NOMO-1 treated with DMSO at 0.1 percent for 48 hours (cell line): ENCODE data around the gene PRKN.
"Not testable (repeated sequence)": the region's sequence is repeated elsewhere in the genome, so short reads cannot be mapped to it uniquely, and the experiment has no call there.

ENCODE experiments used
- DNase-seq: peaks from one replicate; lab custom pipeline; 2025; ENCODE audit not compliant: unreplicated experiment; lab: John Stamatoyannopoulos, UW

Gene PRKN

DNA sequence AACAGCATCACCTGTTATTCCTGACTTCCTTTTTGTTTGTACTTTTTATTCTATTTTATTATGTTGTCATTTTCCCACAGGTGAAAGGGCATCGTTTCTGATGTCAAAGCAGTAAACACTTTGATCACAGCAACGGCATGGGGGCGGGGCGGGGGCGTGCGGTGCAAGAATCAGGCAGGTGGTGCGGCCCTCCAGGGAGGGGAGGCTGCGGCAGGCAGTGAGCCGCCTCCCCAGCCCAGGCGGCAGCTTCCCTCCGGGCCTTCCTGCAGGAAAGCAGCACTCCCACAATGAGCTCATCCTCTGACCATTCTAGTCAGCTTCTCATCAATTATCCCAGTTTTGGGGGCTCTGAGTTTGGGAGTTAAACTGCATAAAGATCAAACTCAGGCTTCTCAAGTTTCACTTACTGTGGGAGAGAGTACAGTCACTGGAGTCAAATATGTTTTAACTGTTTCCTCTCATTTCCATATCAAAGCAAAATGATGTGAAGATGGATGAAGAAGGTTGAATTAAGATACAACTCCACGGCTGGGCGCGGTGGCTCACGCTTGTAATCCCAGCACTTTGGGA is 845.3 kb downstream of the PRKN start:
- DNase-seq: no peak

DNA sequence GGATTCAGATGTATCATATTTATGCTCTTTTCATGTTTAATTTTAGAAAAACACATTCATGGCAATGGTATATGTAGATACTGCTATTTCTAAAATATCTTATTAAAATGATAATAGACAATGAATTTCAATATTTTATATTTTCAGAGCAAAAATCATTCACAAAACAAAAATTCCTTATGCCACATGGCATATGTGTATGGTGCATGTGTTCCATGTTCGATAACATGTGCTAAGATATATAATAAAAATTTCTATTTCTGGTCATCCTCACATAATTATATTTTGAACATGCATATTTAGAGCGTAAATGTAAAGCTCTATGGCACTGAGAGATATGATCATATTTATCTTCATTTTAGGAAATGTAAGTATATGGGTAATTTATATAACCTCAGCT is 847.5 kb downstream of the PRKN start:
- no peak for DNase-seq

DNA sequence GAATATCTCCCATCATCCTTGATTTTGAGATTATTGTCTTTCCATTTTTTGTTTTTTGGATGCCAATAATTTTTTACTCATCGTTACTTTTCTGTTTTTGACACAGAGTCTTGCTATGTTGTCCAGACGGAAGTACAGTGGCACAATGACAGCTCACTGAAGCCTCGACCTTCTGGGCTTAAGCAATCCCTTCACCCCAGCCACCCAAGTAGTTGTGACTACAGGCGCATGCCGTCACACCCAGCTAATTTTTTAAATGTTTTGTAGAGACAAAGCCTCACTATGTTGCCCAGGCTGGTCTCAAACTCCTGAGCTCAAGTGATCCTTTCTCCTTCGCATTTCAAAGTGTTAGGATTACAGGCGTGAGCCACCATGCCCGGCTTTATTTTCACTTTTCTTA is 851.3 kb downstream of the PRKN start:
- no peak for DNase-seq

DNA sequence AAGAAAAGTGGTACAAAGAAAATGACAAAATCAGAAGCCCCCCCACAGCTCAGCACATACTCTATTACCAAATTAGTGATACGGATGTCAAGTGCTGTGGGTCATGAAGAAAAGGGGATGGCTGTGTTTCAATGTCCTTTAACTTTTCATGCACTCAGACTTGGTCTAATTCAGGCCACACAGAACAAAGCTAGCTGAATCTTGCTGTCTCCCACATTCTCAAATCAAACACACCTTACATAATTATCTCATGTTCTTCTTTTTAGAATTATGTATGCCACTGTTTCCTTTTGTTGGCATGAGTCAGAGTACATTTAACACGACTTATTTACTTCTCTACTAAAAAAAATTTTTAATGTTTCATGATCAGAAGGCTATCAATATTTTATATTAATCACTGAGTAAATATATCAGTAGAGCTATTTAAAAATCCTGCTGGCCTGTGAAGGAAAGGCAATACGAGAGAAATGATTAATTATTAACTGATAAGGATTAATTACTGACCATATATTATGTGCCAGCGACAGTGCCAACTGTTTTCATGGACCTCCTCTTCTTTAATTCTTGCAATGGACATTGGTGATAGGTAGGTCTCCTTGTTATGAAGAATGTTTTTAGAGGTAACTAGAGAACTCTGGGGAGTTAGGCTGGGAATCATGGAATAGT is 857.2 kb downstream of the PRKN start:
- DNase-seq: no peak

DNA sequence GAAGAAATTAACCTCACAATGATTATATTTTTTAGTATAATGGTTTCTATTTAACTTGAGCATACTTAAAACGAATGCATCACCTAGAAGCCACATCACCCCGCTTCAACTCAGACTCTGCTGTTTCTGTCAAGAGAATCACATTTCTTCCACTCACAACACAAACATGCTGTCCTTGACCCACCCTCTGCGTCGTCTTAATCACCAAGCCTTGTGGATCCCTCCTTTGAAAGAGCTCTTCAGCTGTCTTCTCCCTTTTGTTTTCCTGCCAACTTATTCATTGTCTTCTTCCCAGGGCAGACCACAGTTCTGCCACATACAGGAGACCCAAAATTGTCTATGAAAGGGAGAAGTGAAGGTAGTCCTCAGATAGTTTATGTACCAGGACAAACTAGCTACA is 858.1 kb downstream of the PRKN start:
- DNase-seq: no peak

DNA sequence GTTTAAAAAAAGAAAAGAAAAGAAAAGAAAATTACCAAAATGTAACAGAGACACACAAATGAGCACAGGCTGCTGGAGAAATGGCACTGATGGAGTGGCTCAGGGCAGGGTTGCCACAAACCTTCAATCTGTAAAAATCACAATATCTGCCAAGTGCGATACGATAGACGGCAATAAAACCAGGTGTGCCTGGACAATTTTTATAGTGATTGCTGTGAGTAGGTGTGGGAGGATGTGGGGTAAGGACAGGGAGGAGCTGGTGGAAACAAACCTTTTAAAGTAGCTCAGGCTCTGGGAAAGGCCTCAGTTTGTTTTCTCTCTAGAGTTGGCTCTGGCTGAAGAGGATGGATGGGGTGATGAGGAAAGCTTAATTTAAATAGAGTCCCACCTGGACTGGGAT is 861.0 kb downstream of the PRKN start:
- DNase-seq: no peak

DNA sequence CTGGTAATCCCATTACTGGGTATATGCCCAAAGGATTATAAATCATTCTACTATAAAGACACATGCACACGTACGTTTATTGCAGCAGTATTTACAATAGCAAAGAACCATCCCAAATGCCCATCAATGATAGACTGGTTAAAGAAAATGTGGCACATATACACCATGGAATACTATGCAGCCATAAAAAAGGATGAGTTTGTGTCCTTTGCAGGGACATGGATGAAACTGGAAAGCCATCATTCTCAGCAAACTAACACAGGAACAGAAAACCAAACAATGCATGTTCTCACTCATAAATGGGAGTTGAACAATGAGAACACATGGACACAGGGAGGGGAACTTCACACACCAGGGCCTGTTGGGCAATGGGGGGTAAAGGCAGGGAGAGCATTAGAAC is 866.5 kb downstream of the PRKN start:
- not testable (repeated sequence) for DNase-seq

DNA sequence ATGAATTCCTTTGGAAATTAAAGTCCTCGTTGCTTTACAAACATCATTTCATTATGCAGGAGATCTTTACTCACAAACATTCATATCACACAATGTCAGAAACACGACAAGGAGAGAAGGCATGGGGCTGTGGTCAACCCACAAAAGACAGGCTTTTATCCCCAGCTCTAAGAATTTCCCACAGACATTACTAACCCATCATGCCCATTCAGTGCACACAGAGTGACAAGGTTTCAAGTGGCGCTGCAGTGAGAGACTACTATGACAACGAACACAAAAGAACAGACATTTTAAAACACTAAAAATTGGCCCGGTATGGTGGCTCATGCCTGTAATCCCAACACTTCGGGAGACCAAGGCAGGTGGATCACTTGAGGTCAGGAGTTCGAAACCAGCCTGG is 873.9 kb downstream of the PRKN start:
- DNase-seq: no peak

DNA sequence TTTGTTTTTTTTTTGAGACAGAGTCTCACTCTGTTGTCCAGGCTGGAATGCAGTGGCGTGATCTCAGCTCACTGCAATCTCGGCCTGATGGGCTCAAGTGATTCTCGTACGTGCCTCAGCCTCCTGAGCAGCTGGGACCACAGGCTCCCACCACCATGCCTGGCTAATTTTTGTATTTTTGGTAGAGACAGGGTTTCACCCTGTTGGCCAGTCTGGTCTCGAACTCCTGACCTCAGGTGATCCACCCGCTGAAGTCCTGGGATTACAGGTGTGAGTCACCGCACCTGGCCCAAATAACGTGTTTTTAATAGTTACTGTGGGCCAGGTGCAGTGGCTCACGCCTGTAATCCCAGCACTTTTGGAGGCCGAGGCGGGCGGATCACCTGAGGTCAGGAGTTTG is 876.1 kb downstream of the PRKN start:
- DNase-seq: not testable (repeated sequence)

DNA sequence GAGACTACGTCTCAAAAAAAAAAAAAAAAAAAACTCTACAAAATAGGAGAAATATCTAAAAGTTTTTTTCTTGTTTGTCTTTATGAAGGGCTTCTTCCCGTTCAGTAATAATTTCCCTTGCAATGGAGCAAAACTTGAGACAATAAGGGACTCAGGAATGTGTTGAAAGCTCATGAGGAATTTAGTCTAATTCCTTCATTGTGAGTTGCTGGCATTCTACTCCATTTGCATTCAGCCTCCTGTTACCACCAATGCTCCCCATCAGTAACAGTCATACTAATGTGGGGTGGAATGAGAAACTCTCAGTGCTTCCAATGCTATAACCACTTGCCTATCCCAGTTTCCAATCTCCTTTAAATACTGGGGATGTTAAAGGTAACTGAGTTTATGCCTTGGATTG is 877.0 kb downstream of the PRKN start:
- no peak for DNase-seq

DNA sequence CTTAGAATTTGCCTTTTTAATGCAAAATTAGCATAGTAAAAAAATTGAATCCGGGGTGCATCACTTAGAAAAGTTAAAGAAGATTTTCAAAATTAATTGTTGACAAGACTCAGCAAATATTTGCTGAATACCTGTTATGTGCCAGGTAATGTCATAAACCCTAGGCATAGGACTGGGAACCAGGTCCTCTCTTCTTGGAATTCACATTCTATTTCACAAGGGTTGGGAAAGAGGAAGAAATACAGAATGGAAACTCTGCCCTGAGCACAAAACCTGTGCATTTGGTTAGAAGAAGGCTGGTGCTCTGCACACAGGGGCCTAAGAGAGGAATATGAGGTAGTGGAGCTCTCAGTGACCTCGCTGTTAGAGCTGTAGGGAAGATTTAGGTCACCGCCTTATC is 879.9 kb downstream of the PRKN start:
- no peak for DNase-seq

DNA sequence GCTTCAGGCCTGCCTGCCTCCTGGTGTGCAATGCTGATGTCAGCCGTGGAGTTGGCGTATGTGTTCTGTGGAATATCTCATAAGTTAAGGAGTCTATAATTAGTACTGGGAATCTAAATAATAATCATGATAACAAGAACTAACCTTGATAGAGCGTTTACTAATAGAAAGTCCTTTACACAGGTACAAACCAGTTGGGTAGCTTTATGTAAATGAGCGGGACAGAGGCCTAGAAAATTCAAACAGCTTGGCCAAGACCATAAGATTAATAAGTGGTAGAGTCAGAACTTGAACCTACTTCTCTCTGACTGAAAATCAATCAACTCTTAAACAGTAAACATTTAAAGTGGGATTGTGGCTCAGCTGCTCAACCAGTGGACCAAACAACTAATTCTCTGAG is 882.8 kb downstream of the PRKN start:
- no peak for DNase-seq

GRCh38 chr6:161843066-161843465 is 884.5 kb downstream of the PRKN start:
- DNase-seq: no peak

- no peak for DNase-seq
These were observed 887.2 kb downstream of the PRKN start for GRCh38 chr6:161840380-161840779.

DNA sequence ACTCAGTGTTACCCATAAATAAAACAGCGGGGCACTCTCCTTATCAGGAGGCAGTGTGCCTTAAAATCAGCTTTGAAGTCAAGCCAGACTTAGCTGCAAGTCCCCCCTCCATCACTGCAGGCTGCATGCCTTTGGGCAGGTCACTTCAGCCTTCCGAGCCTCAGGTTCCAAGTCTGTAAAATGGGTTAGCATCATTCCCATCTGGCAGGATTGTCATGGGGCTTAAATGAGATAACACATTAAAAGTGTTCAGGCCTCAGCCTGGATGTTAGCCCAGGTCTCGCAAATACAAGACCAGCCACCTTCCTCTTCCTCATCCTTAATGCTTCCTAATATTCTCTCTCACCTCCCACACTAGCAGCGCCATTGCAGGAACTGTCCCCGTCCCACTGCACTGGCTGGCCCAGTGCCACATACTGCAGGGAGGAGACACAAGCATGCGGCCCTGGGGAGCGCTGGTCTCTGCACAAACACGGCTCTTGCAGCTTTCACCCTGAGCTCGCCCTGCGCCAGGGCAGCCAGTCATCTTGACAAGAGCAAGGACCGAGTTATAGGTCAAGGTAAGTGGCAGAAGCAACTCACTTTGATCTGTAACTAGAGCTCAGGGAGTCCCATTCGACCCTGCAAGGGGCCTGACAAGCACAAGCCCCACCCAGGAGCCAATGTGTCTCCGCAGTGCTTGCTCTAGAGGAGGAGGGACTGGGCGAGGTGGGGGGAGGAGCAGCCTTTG is 889.1 kb downstream of the PRKN start:
- DNase-seq: no peak

GRCh38 chr6:161837854-161838253 is 889.7 kb downstream of the PRKN start:
- no peak for DNase-seq

DNA sequence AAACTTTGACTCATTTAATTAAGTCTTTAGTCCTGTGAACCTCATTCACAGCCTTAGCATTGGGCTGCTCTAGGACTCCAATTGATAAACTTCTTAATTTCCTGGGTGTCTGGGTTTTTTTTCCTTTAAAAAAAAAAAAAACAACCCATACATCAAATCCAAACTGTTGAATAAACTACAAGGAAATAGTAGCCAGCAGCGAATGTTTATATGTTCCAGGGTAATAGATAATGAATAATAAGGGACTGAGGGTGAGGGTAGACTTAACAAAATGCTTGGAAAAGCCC is 890.2 kb downstream of the PRKN start:
- no peak for DNase-seq

GRCh38 chr6:161836643-161837448 is 890.7 kb downstream of the PRKN start:
- no peak for DNase-seq

DNA sequence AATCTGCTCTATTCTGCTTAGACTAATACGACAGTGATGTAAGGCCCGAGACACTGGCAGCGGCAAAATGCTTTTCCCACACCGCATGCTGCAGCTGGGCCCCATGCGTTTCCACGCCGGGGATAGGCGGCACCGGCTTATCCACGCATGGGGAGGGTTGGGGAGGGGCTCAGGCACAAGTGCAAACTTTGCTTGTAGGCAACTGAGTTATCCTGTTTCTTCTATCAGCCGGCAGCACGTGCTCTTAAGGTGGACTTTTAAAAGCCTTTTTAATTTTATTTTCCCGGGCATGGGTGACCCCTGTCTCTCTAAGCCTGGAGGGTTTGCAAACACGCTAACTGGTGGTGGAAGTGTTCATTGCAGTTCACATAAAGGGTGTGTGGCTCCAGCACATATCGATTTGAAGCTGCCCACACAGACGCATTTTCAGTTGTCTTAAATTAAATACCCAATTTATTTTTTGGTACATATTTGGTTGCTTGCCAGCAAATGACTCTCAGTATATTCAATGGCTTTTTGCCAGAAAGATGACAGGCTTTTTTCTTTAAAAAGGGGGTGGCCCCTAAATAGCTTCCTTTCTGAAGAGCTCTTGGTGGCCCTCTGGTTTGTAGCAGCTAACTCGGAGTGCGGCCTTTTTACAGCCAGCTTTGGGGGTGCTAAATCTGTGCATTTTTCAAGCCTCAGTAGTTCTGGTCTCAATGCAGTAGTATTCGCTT is 891.9 kb downstream of the PRKN start:
- DNase-seq: no peak

DNA sequence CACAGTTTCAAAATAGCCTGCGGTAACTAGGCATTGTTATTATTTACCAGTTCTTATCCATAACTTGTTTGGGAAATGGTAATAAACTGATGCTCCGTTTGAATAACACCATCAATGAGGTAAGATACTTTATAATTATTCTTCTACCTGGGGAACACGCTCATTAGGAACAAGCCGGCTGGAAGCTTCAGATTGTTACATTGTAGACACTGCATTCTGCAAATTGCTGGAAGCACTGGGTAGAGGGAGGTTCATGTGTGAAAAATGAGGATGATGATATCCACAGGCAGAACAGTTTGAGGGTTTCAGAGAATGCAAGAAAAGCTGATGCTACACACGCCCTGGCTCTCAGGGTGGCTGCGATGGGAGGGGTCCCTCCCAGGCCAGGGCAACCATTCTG is 893.1 kb downstream of the PRKN start:
- DNase-seq: no peak

DNA sequence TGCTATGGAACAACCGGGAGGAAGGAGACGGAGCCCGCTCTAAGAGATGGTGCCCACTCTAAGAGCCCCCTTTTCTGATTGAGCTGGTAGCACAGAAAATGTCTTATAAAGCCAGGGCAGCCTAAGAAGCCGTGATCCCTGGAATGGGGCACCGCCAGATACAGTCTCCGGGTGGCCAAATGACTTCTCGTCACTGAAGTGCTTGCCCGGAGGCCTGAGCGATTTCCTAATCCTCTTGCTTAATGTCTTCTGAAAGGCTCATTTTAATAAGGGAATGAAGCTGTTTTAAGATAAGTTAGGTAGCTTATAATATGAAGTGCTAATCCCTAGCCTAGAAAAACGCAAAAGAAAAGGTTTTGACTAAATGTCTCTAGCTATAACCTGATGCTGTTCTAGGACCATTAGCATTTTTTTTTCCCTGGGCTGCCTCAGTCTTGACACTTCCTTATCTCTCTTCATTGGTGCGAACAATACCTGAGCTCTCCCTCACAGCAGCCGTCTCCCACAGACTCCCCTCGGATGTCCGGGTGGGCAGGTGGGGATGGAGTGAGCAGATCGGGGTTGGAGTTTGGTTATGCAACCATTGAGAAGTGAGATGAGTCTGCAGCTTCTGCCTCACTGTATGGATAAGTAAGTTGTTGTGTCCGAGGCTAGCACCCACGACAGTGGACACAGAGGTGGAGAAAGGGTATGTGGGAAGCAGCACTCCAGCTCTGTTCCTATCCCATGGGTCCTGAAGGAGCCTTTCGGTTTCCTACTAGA is 894.3 kb downstream of the PRKN start:
- DNase-seq: no peak
